WTC11 (cell line): ENCODE measurements around the gene ALMS1. TPM values are rescaled to one million over a fixed set of nuclear protein-coding genes. Genes with fewer than 3 reads are reported as not detected.

Source experiments
- ATAC-seq: fragments of 200-7000 bp; cut with Tn5 transposase; 2 replicates; pipeline ENCODE4 v1.10.0; 2021; ENCODE audit warnings: mild to moderate bottlenecking, moderate library complexity
- CTCF ChIA-PET: fragments of 300-600 bp; sonication (Branson Sonifier 250); formaldehyde crosslinking; loops from one replicate; lab custom pipeline; 2021; ENCODE audit warnings: antibody characterized with exemption; lab: Charles Lee
- POLR2A ChIA-PET: fragments of 350-600 bp; sonication (Branson Sonifier 250); formaldehyde crosslinking; loops from one replicate; lab custom pipeline; 2021; ENCODE audit warnings: antibody characterized with exemption; lab: Charles Lee
- DNase-seq: peaks from one replicate; pipeline ENCODE4 v3.0.0; 2021; ENCODE audit warnings: low spot score
- H3K27ac Mint-ChIP-seq: 2 replicates; pipeline ENCODE4 v1.8.0; 2021; ENCODE audit warnings: mixed read lengths
- H3K27me3 Mint-ChIP-seq: 2 replicates; pipeline ENCODE4 v1.8.0; 2021; ENCODE audit warnings: low read depth, mild to moderate bottlenecking, moderate library complexity, mixed read lengths
- H3K36me3 Mint-ChIP-seq: 2 replicates; pipeline ENCODE4 v1.8.0; 2021; ENCODE audit warnings: mixed read lengths
- H3K4me1 Mint-ChIP-seq: 2 replicates; pipeline ENCODE4 v1.8.0; 2022; ENCODE audit warnings: mixed read lengths
- H3K4me3 Mint-ChIP-seq: 2 replicates; pipeline ENCODE4 v1.8.0; 2021; ENCODE audit warnings: mild to moderate bottlenecking, moderate library complexity, mixed read lengths
- H3K9me3 Mint-ChIP-seq: 2 replicates; pipeline ENCODE4 v1.8.0; 2021; ENCODE audit warnings: mixed read lengths
- ARID4B ChIP-seq: sonication (generic); formaldehyde crosslinking; IDR thresholded peaks from 2 replicates; pipeline ENCODE4 v1.8.0; 2023; ENCODE audit warnings: missing genetic modification reagents, mild to moderate bottlenecking, borderline replicate concordance
- CREB1 ChIP-seq: sonication (generic); formaldehyde crosslinking; IDR thresholded peaks from 2 replicates; pipeline ENCODE4 v1.8.0; 2023; ENCODE audit warnings: mild to moderate bottlenecking, missing genetic modification reagents
- CTCF ChIP-seq: fragments of 200-600 bp; IDR thresholded peaks from 2 replicates; pipeline ENCODE4 v1.8.0; 2022; ENCODE audit warnings: antibody characterized with exemption
- E2F4 ChIP-seq: sonication (generic); formaldehyde crosslinking; IDR thresholded peaks from 2 replicates; pipeline ENCODE4 v1.8.1; 2022; ENCODE audit warnings: low read depth, mild to moderate bottlenecking, moderate library complexity, missing genetic modification reagents, borderline replicate concordance
- ESRRA ChIP-seq: sonication (generic); formaldehyde crosslinking; IDR thresholded peaks from 2 replicates; pipeline ENCODE4 v1.8.1; 2022; ENCODE audit warnings: mild to moderate bottlenecking, missing genetic modification reagents, borderline replicate concordance
- FOXP4 ChIP-seq: sonication (generic); formaldehyde crosslinking; IDR thresholded peaks from 2 replicates; pipeline ENCODE4 v1.8.0; 2022; ENCODE audit warnings: mild to moderate bottlenecking, missing genetic modification reagents
- HMGA2 ChIP-seq: fragments of 250-450 bp; sonication (Bioruptor Pico); IDR thresholded peaks from 2 replicates; pipeline ENCODE4 v1.4.0; 2021; ENCODE audit warnings: mild to moderate bottlenecking, moderate library complexity
- JUN ChIP-seq: sonication (generic); formaldehyde crosslinking; IDR thresholded peaks from 2 replicates; pipeline ENCODE4 v1.8.0; 2023; ENCODE audit warnings: mild to moderate bottlenecking, missing genetic modification reagents
- MLX ChIP-seq: sonication (generic); formaldehyde crosslinking; IDR thresholded peaks from 2 replicates; pipeline ENCODE4 v1.8.1; 2023; ENCODE audit warnings: mild to moderate bottlenecking, missing genetic modification reagents, moderate library complexity
- NFATC4 ChIP-seq: fragments of 250-450 bp; sonication (Bioruptor Pico); IDR thresholded peaks from 2 replicates; pipeline ENCODE4 v1.9.0; 2021; ENCODE audit warnings: mild to moderate bottlenecking
- NR2C2 ChIP-seq: sonication (generic); formaldehyde crosslinking; IDR thresholded peaks from 2 replicates; pipeline ENCODE4 v1.8.0; 2022; ENCODE audit warnings: mild to moderate bottlenecking, missing genetic modification reagents
- STAT6 ChIP-seq: sonication (generic); formaldehyde crosslinking; conservative IDR thresholded peaks from 2 replicates; pipeline ENCODE4 v1.8.1; 2023; ENCODE audit warnings: mild to moderate bottlenecking, low read depth, missing genetic modification reagents, moderate library complexity
- ZNF263 ChIP-seq: sonication (generic); formaldehyde crosslinking; IDR thresholded peaks from 2 replicates; pipeline ENCODE4 v1.8.1; 2022; ENCODE audit warnings: low read depth, mild to moderate bottlenecking, moderate library complexity, missing genetic modification reagents
- total RNA-seq: library from RNA; stranded (reverse); gene quantifications from 3 replicates; pipeline ENCODE4 v1.2.3, GENCODE V29; 2021

Gene ALMS1
- total RNA-seq, 1 experiment from 2014 or later, result 37.3 TPM

GRCh38 chr2:73356097-73356496, 29.5 kb upstream of the ALMS1 start (continued):
- TF ChIP-seq MLX (CRISPR knock-in tag) (no peak), ARID4B (CRISPR knock-in tag) (no peak), NFATC4 (CRISPR knock-in tag) (no peak)

- H3K36me3 Mint-ChIP-seq, result no peaks in the 10 kb centered on the region
- POLR2A ChIA-PET, result no interaction called here
- no peak for ATAC-seq
Observed at GRCh38 chr2:73359915-73360697, 25.5 kb upstream of the ALMS1 start.

GRCh38 chr2:73366060-73366459, 19.6 kb upstream of the ALMS1 start:
- ATAC-seq (no peak), DNase-seq (no peak)
- ChIA-PET CTCF (interaction anchor here (0.6 kb wide), 1 partner anchor 20 kb away, joined by 3 read pairs; the partner anchor contains the start of gene ALMS1), POLR2A (no interaction called here)
- H3K9me3 Mint-ChIP-seq, result peaks cover 6% of the 10 kb centered on the region
- peaks cover 29% of the 10 kb centered on the region for H3K27me3 Mint-ChIP-seq
- no peaks in the 10 kb centered on the region for H3K4me1 Mint-ChIP-seq
- H3K36me3 Mint-ChIP-seq, result no peaks in the 10 kb centered on the region
- H3K4me3 Mint-ChIP-seq, result no peak overlapping the region
- no peak overlapping the region for H3K27ac Mint-ChIP-seq
- TF ChIP-seq NR2C2 (CRISPR knock-in tag) (no peak), STAT6 (CRISPR knock-in tag) (no peak), FOXP4 (CRISPR knock-in tag) (no peak), E2F4 (no peak), JUN (CRISPR knock-in tag) (no peak), ZNF263 (CRISPR knock-in tag) (no peak), ESRRA (no peak), CREB1 (CRISPR knock-in tag) (no peak)

More at GRCh38 chr2:73359915-73360697, 25.5 kb upstream of the ALMS1 start:
- DNase-seq, result no peak
- Mint-ChIP-seq H3K4me1 (no peaks in the 10 kb centered on the region), H3K9me3 (peaks cover 6% of the 10 kb centered on the region), H3K4me3 (no peak overlapping the region), H3K27me3 (peaks cover 19% of the 10 kb centered on the region), H3K27ac (no peak overlapping the region)
- TF ChIP-seq CTCF (0 out of 2 replicates have a peak, but pooled peaks have one; percentile 14), MLX (CRISPR knock-in tag) (no peak), HMGA2 (CRISPR knock-in tag) (no peak)
- CTCF ChIA-PET, result interaction anchor here (0.8 to 1.6 kb wide), 19 partner anchors 9 to 104 kb away, joined by 3 to 25 read pairs (median 5); partner anchors contain the start of genes EGR4 and FBXO41
